H1 (cell line): ENCODE data around the gene INSYN2A. TPM values are rescaled to one million over a fixed set of nuclear protein-coding genes. Genes with fewer than 3 reads are reported as not detected.

ENCODE experiments used
- CTCF ChIA-PET: fragments of 300-600 bp; sonication (Branson Sonifier 250); formaldehyde crosslinking; loops from one replicate; lab custom pipeline; 2021; ENCODE audit not compliant: partially characterized antibody; lab: Charles Lee
- POLR2A ChIA-PET: fragments of 300-600 bp; sonication (Branson Sonifier 250); formaldehyde crosslinking; loops from one replicate; lab custom pipeline; 2021; ENCODE audit warnings: inconsistent platforms; ENCODE audit not compliant: partially characterized antibody; lab: Charles Lee
- DNase-seq, 2 experiments: peaks; one replicate each; pipeline versions ENCODE4 v3.0.0 to v3.0.0-alpha.2; 2010 to 2022; ENCODE audit warnings: low spot score in 2 of 2, low read depth in 1 of 2, mixed read lengths in 1 of 2
- FAIRE-seq: peaks from 2 replicates; lab custom pipeline; 2011; peaks lifted over from hg19 to GRCh38; lab: Jason Lieb, UNC
- H2AFZ ChIP-seq: 2 replicates; pipeline ENCODE4 v1.8.1; 2012; ENCODE audit warnings: low read length, inconsistent platforms
- H2AK5ac ChIP-seq: 2 replicates; pipeline ENCODE4 v1.6.1; 2013; ENCODE audit warnings: low read depth, low read length
- H2BK120ac ChIP-seq: replicated peaks from 2 replicates; pipeline ENCODE3; 2013; ENCODE audit warnings: low read depth, low read length, inconsistent platforms
- H2BK12ac ChIP-seq: 2 replicates; pipeline ENCODE4 v1.6.1; 2013; ENCODE audit warnings: low read depth, low read length
- H2BK15ac ChIP-seq: 2 replicates; pipeline ENCODE4 v1.6.1; 2013; ENCODE audit warnings: low read length
- H2BK20ac ChIP-seq: 2 replicates; pipeline ENCODE4 v1.6.1; 2013; ENCODE audit warnings: low read length
- H2BK5ac ChIP-seq: 2 replicates; pipeline ENCODE4 v1.6.1; 2013; ENCODE audit warnings: low read depth, low read length
- H3K14ac ChIP-seq: 2 replicates; pipeline ENCODE4 v1.6.1; 2013; ENCODE audit warnings: inconsistent platforms; ENCODE audit not compliant: insufficient read length
- H3K18ac ChIP-seq: 2 replicates; pipeline ENCODE4 v1.6.1; 2013; ENCODE audit warnings: low read length; ENCODE audit errors: extremely low read depth
- H3K23ac ChIP-seq: 2 replicates; pipeline ENCODE4 v1.6.1; 2013; ENCODE audit warnings: inconsistent platforms; ENCODE audit not compliant: insufficient read length
- H3K23me2 ChIP-seq: 2 replicates; pipeline ENCODE4 v1.6.1; 2013; ENCODE audit warnings: low read depth, low read length
- H3K27ac ChIP-seq: 2 replicates; pipeline ENCODE4 v1.6.1; 2011; ENCODE audit warnings: low read depth, low read length, inconsistent platforms
- H3K27me3 ChIP-seq, 4 experiments: replicated peaks in 1 of 4; 1 replicate in 1 of 4; 2 replicates in 3 of 4; pipeline versions ENCODE4 v1.6.1 to v1.8.1; 2011 to 2013; ENCODE audit warnings: low read length in 3 of 4, mild to moderate bottlenecking in 3 of 4, inconsistent platforms in 2 of 4, mixed read lengths in 2 of 4, moderate library complexity in 1 of 4; ENCODE audit not compliant: control insufficient read depth in 3 of 4, insufficient read depth in 3 of 4; ENCODE audit errors: extremely low read depth in 1 of 4
- H3K36me3 ChIP-seq, 4 experiments: 2 replicates each; pipeline versions ENCODE4 v1.6.1 to v1.8.1; 2011 to 2013; ENCODE audit warnings: mild to moderate bottlenecking in 4 of 4, low read length in 3 of 4, moderate library complexity in 2 of 4, control low read depth in 1 of 4, inconsistent platforms in 1 of 4; ENCODE audit not compliant: insufficient read depth in 4 of 4, control insufficient read depth in 2 of 4
- H3K4ac ChIP-seq: replicated peaks from 2 replicates; pipeline ENCODE3; 2013; ENCODE audit warnings: low read length, low read depth, mixed read lengths, inconsistent platforms; ENCODE audit not compliant: insufficient read length
- H3K4me1 ChIP-seq, 4 experiments: replicated peaks in 1 of 4; 1 replicate in 1 of 4; 2 replicates in 3 of 4; pipeline versions ENCODE4 v1.6.1 to v1.8.1; 2011 to 2013; ENCODE audit warnings: low read length in 3 of 4, inconsistent platforms in 2 of 4, mixed read lengths in 1 of 4; ENCODE audit not compliant: insufficient read depth in 4 of 4, control insufficient read depth in 3 of 4
- H3K4me2 ChIP-seq, 2 experiments: 2 replicates each; pipeline versions ENCODE4 v1.6.1 to v1.8.1; 2011 to 2013; ENCODE audit warnings: low read depth in 2 of 2, low read length in 2 of 2, control low read depth in 1 of 2, inconsistent platforms in 1 of 2, mild to moderate bottlenecking in 1 of 2; ENCODE audit not compliant: insufficient read depth in 1 of 2
- H3K4me3 ChIP-seq, 4 experiments: fragments of 200-600, 300-600 bp in 1 of 4; sonication (generic), shearing (Covaris generic), sonication (Bioruptor Twin) in 1 of 4; 2 replicates each; pipeline versions ENCODE4 v1.5.1 to v1.8.1; 2011 to 2016; ENCODE audit warnings: low read length in 4 of 4, low read depth in 3 of 4, control low read depth in 2 of 4, inconsistent platforms in 2 of 4, mild to moderate bottlenecking in 2 of 4, mixed read lengths in 1 of 4, moderate library complexity in 1 of 4; ENCODE audit not compliant: insufficient read depth in 2 of 4; ENCODE audit errors: extremely low read depth in 1 of 4
- H3K56ac ChIP-seq: replicated peaks from 2 replicates; pipeline ENCODE3; 2013; ENCODE audit warnings: low read depth, mild to moderate bottlenecking, mixed read lengths, low read length, inconsistent platforms; ENCODE audit not compliant: insufficient read length
- H3K79me1 ChIP-seq: 2 replicates; pipeline ENCODE4 v1.6.1; 2013; ENCODE audit warnings: low read depth, low read length, control low read depth
- H3K79me2 ChIP-seq, 2 experiments: 2 replicates each; pipeline versions ENCODE4 v1.6.1 to v1.8.1; 2012 to 2013; ENCODE audit warnings: low read length in 2 of 2, mild to moderate bottlenecking in 2 of 2, inconsistent platforms in 1 of 2; ENCODE audit not compliant: insufficient read depth in 2 of 2, control insufficient read depth in 1 of 2
- H3K9ac ChIP-seq, 4 experiments: replicated peaks in 1 of 4; 1 replicate in 1 of 4; 2 replicates in 3 of 4; pipeline versions ENCODE4 v1.6.1 to v1.8.1; 2011 to 2013; ENCODE audit warnings: low read depth in 3 of 4, low read length in 3 of 4, control low read depth in 2 of 4, mild to moderate bottlenecking in 2 of 4, moderate library complexity in 2 of 4, inconsistent platforms in 1 of 4; ENCODE audit errors: extremely low read depth in 1 of 4
- H3K9me3 ChIP-seq, 2 experiments: 2 replicates each; pipeline versions ENCODE4 v1.6.1 to v1.8.1; 2012 to 2013; ENCODE audit warnings: mild to moderate bottlenecking in 2 of 2, moderate library complexity in 2 of 2, control low read depth in 1 of 2, inconsistent platforms in 1 of 2, low read depth in 1 of 2, low read length in 1 of 2, mixed read lengths in 1 of 2; ENCODE audit not compliant: insufficient read depth in 2 of 2
- H4K20me1 ChIP-seq, 2 experiments: replicated peaks in 1 of 2; 2 replicates each; pipeline versions ENCODE3 to v1.8.1; 2011 to 2013; ENCODE audit warnings: inconsistent platforms in 2 of 2, low read length in 2 of 2, mild to moderate bottlenecking in 1 of 2; ENCODE audit not compliant: insufficient read depth in 2 of 2, control insufficient read depth in 1 of 2
- H4K5ac ChIP-seq: 2 replicates; pipeline ENCODE4 v1.6.1; 2013; ENCODE audit warnings: low read length, low read depth, mixed read lengths, inconsistent platforms; ENCODE audit not compliant: insufficient read length
- H4K8ac ChIP-seq: 2 replicates; pipeline ENCODE4 v1.8.0; 2013; ENCODE audit warnings: mild to moderate bottlenecking, moderate library complexity, low read length, inconsistent platforms; ENCODE audit not compliant: insufficient read depth; ENCODE audit errors: extremely low read depth
- H4K91ac ChIP-seq: replicated peaks from 2 replicates; pipeline ENCODE3; 2013; ENCODE audit warnings: low read length, mixed read lengths, inconsistent platforms; ENCODE audit not compliant: insufficient read length
- POU5F1 ChIP-seq: IDR thresholded peaks from 2 replicates; pipeline ENCODE4 v1.6.1; 2011; ENCODE audit warnings: low read depth, mild to moderate bottlenecking, low read length, moderate library complexity
- WGBS, 2 experiments: shearing (Covaris generic) in 1 of 2; methylation state at CpG; one replicate each; pipeline versions ENCODE4 v1.1.6 to v1.1.7; 2013 to 2015; ENCODE audit warnings: low lambda C conversion rate in 2 of 2, mixed read lengths in 2 of 2, inconsistent platforms in 1 of 2, low coverage in 1 of 2, missing lambda C conversion rate in 1 of 2; ENCODE audit not compliant: insufficient replicate concordance in 2 of 2, insufficient coverage in 1 of 2, insufficient read length in 1 of 2; ENCODE audit errors: extremely low coverage in 1 of 2, missing lambda C conversion rate in 1 of 2; 5-methylcytosine and 5-hydroxymethylcytosine counted together
- polyA plus RNA-seq, 7 experiments: library from polyadenylated mRNA; depleted of rRNA in 3 of 7; stranded (reverse) in 5 of 7; unstranded in 2 of 7; fragments of >200 nt in 5 of 7; fragments of 200-250 nt in 2 of 7; gene quantifications; 1 replicate in 5 of 7; 2 replicates in 1 of 7; 4 replicates in 1 of 7; pipeline versions ENCODE4 v1.2.1 to v1.2.3, GENCODE V29; 2011 to 2013; ENCODE audit warnings: missing spikeins in 2 of 7, mixed read lengths in 2 of 7
- total RNA-seq: library from RNA; stranded (reverse); fragmentation: NEBNext Ultra II Directional; extraction: Animal tissue kit (Norgen Biotek cat#: 25700); gene quantifications from 2 replicates; pipeline ENCODE4 v1.2.1, GENCODE V29; 2021

The INSYN2A gene
- total and polyA plus RNA-seq, 2 of the 8 experiments (the other 6 are each of a cell fraction or from before 2014, with no cell fraction given), result 0.11 to 0.19 TPM

- Histone ChIP-seq H3K4ac (no peak overlapping the region), H4K8ac (no peak overlapping the region), H2BK12ac (no peak overlapping the region), H3K4me2 (no peak overlapping the region), H3K18ac (no peak overlapping the region), H3K79me2 (no peaks in the 10 kb centered on the region), H3K9ac (no peak overlapping the region), H3K79me1 (no peaks in the 10 kb centered on the region), H4K20me1 (peaks cover 0 to 2% of the 10 kb centered on the region in 2 experiments), H3K4me3 (no peak overlapping the region), H3K56ac (no peak overlapping the region), H2AFZ (no peak overlapping the region), H3K14ac (no peak overlapping the region), H2BK15ac (no peak overlapping the region), H2AK5ac (no peak overlapping the region), H2BK20ac (no peak overlapping the region), H2BK5ac (no peak overlapping the region), H3K27ac (no peak overlapping the region), H3K23me2 (no peaks in the 10 kb centered on the region), H3K36me3 (no peaks in the 10 kb centered on the region), H4K91ac (no peak overlapping the region), H3K23ac (no peak overlapping the region), H3K9me3 (no peaks in the 10 kb centered on the region), H3K4me1 (no peaks in the 10 kb centered on the region), H4K5ac (no peak overlapping the region), H3K27me3 (no peaks in the 10 kb centered on the region), H2BK120ac (no peak overlapping the region)
- no peak for FAIRE-seq
- no peak for DNase-seq
- no peak for TF ChIP-seq POU5F1
- CTCF ChIA-PET, result no interaction called here
- POLR2A ChIA-PET, result no interaction called here
- 92% methylated on average over 13 of the region's 13 CpGs; no CpG with 5 or more reads in 1 of the 2 experiments for WGBS, 2 experiments
Observed at GRCh38 chr10:127159648-127160245, 36.6 kb downstream of the INSYN2A start.
